Liver (tissue), 2 donors: ENCODE results near the gene CUL2.

Experiments
- TF ChIP-seq, protein P1 (sequence below): fragments of 150-350 bp; IDR thresholded peaks from 2 replicates; pipeline ENCODE4 v1.5.1; 2017; ENCODE audit warnings: improper control_type of control experiment, low read depth, low read length; ENCODE audit not compliant: missing input control
- TF ChIP-seq, protein P2 (sequence below): IDR thresholded peaks from 2 replicates; pipeline ENCODE4 v1.6.1; 2016; ENCODE audit warnings: antibody characterized with exemption, mild to moderate bottlenecking
- donor health status: healthy.

DNA sequence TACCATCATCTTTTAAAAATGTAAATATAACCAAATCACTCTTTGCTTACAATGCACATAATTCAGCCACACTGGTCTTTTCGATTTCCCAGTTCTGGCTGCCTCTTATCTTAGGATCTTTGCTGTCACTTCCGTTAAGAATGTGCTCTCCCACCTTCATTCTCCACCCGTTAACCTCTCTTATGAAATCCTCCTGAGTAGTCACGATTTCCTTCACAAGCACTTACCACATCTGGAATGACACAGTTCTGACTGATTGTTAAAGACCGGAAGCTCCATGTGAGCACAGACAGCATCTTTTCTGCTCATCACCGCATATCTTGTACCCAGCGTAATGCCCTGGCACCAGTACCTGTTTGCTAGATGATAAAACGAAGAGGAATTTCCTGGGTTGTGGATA, 84.3 kb downstream of the CUL2 start:
- TF ChIP-seq, protein P1, sequence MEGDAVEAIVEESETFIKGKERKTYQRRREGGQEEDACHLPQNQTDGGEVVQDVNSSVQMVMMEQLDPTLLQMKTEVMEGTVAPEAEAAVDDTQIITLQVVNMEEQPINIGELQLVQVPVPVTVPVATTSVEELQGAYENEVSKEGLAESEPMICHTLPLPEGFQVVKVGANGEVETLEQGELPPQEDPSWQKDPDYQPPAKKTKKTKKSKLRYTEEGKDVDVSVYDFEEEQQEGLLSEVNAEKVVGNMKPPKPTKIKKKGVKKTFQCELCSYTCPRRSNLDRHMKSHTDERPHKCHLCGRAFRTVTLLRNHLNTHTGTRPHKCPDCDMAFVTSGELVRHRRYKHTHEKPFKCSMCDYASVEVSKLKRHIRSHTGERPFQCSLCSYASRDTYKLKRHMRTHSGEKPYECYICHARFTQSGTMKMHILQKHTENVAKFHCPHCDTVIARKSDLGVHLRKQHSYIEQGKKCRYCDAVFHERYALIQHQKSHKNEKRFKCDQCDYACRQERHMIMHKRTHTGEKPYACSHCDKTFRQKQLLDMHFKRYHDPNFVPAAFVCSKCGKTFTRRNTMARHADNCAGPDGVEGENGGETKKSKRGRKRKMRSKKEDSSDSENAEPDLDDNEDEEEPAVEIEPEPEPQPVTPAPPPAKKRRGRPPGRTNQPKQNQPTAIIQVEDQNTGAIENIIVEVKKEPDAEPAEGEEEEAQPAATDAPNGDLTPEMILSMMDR = no peak
- TF ChIP-seq, protein P2, sequence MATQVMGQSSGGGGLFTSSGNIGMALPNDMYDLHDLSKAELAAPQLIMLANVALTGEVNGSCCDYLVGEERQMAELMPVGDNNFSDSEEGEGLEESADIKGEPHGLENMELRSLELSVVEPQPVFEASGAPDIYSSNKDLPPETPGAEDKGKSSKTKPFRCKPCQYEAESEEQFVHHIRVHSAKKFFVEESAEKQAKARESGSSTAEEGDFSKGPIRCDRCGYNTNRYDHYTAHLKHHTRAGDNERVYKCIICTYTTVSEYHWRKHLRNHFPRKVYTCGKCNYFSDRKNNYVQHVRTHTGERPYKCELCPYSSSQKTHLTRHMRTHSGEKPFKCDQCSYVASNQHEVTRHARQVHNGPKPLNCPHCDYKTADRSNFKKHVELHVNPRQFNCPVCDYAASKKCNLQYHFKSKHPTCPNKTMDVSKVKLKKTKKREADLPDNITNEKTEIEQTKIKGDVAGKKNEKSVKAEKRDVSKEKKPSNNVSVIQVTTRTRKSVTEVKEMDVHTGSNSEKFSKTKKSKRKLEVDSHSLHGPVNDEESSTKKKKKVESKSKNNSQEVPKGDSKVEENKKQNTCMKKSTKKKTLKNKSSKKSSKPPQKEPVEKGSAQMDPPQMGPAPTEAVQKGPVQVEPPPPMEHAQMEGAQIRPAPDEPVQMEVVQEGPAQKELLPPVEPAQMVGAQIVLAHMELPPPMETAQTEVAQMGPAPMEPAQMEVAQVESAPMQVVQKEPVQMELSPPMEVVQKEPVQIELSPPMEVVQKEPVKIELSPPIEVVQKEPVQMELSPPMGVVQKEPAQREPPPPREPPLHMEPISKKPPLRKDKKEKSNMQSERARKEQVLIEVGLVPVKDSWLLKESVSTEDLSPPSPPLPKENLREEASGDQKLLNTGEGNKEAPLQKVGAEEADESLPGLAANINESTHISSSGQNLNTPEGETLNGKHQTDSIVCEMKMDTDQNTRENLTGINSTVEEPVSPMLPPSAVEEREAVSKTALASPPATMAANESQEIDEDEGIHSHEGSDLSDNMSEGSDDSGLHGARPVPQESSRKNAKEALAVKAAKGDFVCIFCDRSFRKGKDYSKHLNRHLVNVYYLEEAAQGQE = no peak
